Esophagus squamous epithelium (tissue), 4 donors: ENCODE data around the gene SPACA9.

Source experiments
- CTCF ChIP-seq, 6 experiments: fragments of 450-650 bp in 4 of 6; fragments of 200-600 bp in 2 of 6; sonication (generic) in 2 of 6; IDR thresholded peaks; one replicate each; pipeline ENCODE4 v1.5.1; 2016 to 2019; ENCODE audit warnings: antibody characterized with exemption in 6 of 6, mild to moderate bottlenecking in 4 of 6, moderate library complexity in 4 of 6
- POLR2A ChIP-seq, 4 donors: fragments of 450-650 bp; IDR thresholded peaks; one replicate each; pipeline ENCODE4 v1.6.1; 2017; ENCODE audit warnings: antibody characterized with exemption in 4 of 4, mild to moderate bottlenecking in 4 of 4, moderate library complexity in 3 of 4

- no peak for TF ChIP-seq CTCF (IDR thresholded peaks at IDR 0.05)
- TF ChIP-seq POLR2A (IDR thresholded peaks at IDR 0.05), result no peak
These were observed 1.8 kb upstream of the SPACA9 start for GRCh38 chr9:132876849-132877248.
